ENCODE data around the gene RPL13.

The RPL13 gene

GRCh38 chr16:89572485-89573205, 12.2 kb downstream of the RPL13 start:
- no peak for DNase-seq (ENCODE audit: low read depth in 2 of 2)
- H3K4me3 ChIP-seq (replicated peaks in 1 of 2; ENCODE audit: low read depth in 2 of 2, low read length in 2 of 2) = no peak overlapping the region
- TF ChIP-seq, protein P1, sequence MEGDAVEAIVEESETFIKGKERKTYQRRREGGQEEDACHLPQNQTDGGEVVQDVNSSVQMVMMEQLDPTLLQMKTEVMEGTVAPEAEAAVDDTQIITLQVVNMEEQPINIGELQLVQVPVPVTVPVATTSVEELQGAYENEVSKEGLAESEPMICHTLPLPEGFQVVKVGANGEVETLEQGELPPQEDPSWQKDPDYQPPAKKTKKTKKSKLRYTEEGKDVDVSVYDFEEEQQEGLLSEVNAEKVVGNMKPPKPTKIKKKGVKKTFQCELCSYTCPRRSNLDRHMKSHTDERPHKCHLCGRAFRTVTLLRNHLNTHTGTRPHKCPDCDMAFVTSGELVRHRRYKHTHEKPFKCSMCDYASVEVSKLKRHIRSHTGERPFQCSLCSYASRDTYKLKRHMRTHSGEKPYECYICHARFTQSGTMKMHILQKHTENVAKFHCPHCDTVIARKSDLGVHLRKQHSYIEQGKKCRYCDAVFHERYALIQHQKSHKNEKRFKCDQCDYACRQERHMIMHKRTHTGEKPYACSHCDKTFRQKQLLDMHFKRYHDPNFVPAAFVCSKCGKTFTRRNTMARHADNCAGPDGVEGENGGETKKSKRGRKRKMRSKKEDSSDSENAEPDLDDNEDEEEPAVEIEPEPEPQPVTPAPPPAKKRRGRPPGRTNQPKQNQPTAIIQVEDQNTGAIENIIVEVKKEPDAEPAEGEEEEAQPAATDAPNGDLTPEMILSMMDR (IDR thresholded peaks at IDR 0.05; ENCODE audit: low read depth, low read length) = no peak

DNA sequence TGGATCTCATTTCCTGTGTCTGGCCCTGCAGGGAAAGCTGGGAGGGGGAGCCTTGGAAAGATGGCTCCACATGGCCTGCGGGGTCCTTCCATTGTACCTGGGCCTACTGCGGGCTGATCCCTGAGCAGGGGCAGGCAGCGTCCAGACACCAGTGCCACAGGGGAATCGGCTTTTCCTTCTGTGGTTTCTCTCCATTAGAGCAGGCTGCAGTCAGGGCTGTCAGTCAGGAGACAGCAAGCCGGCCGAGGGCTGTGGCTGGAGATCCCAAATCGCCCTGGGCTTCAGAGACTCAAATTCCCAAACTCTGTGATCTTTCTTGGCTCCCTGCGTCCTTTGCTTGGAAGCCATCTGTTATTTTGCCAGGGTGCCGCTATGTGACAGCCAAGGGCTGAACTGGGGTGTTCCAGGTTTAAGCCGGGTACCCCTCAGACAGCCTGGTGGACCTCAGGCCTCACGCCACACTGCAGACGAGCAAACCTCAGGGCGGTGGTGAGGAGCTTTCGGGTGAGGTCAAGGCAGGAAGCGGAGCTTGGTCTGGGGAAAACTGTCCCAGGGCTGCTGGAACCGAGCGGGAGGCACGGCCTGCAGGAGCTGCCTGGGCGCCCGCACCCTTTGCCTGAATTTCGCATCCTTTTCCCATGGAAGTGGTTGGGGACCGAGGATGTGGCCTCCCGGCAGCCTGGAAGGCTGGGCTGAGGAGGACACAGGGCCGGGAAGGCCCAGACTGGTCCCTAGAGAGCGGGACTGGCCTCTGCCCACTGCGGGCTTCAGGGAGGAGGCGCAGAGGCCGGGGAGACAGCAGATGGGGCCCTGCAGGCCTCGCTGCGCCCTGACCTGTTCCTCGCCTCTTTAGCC, 13.6 kb downstream of the RPL13 start:
- H3K4me3 ChIP-seq (replicated peaks in 1 of 2; ENCODE audit: low read depth in 2 of 2, low read length in 2 of 2) = no peak overlapping the region
- TF ChIP-seq, protein P1 (IDR thresholded peaks at IDR 0.05; ENCODE audit: low read depth, low read length) = no peak
- no peak for DNase-seq (ENCODE audit: low read depth in 2 of 2)

DNA sequence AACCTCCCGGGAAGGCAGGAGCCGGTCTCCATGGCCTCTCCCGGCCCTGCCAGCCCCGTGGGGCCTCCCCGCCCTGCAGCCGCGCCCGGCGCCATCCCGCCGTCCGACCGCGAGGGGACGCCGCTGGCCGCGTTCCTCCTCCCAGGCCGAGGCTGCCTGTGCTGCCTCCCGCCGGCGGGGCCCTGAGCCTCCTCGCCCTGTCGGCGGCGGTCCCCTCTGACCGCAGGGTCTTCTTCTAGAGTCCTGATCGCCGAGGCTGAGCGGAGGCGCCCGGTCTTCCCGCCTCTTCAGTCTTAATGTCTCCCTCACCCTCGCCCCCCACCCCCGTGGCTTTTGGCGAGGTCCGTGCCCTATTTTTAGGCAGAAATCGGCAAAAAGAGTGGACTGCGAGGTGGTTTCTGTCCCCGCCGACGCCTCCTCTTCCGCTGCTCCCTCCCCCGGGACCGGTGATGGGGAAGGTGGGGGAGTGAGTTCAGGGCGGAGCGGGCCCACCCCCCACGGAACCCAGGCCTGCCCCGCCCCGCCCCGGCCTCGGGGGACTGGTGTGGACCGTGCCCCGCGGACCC, 14.3 kb downstream of the RPL13 start:
- peak; percentile 71 to 79 for DNase-seq (ENCODE audit: low read depth in 2 of 2)
- peak overlapping the region; percentile 32 to 41 for H3K4me3 ChIP-seq (replicated peaks in 1 of 2; ENCODE audit: low read depth in 2 of 2, low read length in 2 of 2)
- TF ChIP-seq, protein P1 (IDR thresholded peaks at IDR 0.05; ENCODE audit: low read depth, low read length) = peak; percentile 42

DNA sequence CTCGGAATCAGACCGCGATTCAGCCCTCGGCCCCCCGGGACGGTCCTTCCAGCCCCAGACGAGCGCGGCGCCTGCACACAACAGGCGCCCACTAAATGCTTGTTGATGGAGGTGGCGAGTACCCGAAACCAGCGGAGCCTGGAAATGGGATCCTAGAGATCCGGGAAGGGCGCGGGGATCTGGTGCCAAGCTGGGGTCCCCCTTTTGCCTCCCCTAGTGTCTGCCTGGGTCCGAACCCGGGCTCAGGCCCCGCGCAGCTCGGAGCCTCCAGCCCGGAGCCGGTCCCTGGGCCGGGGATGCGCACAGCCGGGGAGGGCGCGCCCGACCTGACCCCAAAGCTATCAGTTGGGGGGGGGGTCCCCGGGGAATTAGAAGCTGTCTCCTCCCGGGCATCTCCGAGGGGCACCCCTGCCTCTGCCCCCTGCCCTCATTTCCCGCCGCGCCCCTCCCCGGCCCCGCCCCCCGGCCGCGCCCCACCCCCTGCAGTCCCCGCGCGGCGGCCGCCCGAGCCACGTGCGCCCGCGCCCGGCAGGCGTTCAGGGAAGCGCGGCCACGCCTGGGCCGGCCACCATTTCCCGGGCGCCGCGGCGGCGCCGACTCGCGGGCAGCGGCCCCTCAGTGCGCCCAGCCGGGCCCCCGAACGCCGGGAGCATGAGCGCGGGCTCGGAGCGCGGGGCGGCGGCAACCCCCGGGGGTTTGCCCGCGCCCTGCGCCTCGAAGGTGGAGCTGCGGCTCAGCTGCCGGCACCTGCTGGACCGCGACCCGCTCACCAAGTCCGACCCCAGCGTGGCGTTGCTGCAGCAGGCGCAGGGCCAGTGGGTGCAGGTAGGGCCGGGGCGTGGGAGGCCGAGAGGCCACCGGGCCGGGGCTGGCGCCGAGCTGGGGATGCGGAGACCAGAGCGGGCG, 15.0 kb downstream of the RPL13 start, which contains the start of gene CPNE7:
Gene CPNE7, plus strand, starts transcription at position 512 of the 906 bp plus-strand sequence. Its CDS starts 140 bp downstream, at position 652.
- TF ChIP-seq, protein P1 (IDR thresholded peaks at IDR 0.05; ENCODE audit: low read depth, low read length) = no peak
- H3K4me3 ChIP-seq (replicated peaks in 1 of 2; ENCODE audit: low read depth in 2 of 2, low read length in 2 of 2) = peak within 1 kb of the TSS; percentile 32 to 58
- no peak for DNase-seq (ENCODE audit: low read depth in 2 of 2)

- TF ChIP-seq, protein P1 (IDR thresholded peaks at IDR 0.05; ENCODE audit: low read depth, low read length) = no peak
- H3K4me3 ChIP-seq (replicated peaks in 1 of 2; ENCODE audit: low read depth in 2 of 2, low read length in 2 of 2) = peak overlapping the region; percentile 31 to 58
Observed at GRCh38 chr16:89576153-89577054, 15.9 kb downstream of the RPL13 start.

More at GRCh38 chr16:89576153-89577054, 15.9 kb downstream of the RPL13 start:
- DNase-seq (ENCODE audit: low read depth in 2 of 2) = no peak

Measured in cardiac fibroblast (primary cell).